Hematopoietic multipotent progenitor cell treated with erythropoietin and hydrocortisone succinate and interleukin-3 and kit ligand, for 4 days (in vitro differentiated cells): ENCODE data around the gene HDAC3.

Experiments
- DNase-seq: peaks from one replicate; pipeline ENCODE4 v3.0.0-alpha.2; 2015

HDAC3 gene

GRCh38 chr5:141657937-141658545 is 21.4 kb upstream of the HDAC3 start:
- DNase-seq: no peak

GRCh38 chr5:141657404-141657803 is 20.8 kb upstream of the HDAC3 start:
- DNase-seq: no peak

- DNase-seq: no peak
Measured at GRCh38 chr5:141656396-141656795, 19.7 kb upstream of the HDAC3 start.

DNA sequence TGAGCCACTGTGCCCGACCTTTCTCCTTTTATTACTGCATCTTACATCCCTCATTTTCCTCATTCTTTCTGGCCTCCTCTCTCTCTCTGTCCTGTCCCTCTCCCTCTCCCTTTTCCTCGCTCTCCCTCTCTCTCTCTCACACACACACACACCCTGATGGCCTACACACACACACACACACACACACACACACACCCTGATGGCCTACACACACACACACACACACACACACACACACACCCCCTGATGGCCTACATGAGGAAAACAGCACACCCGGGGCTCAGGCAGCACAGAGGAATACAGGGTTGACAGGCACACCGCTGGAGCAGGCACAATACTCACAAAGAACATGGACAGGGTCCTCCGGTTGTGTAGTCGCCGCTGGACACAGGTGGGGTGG is 18.4 kb upstream of the HDAC3 start:
- no peak for DNase-seq

DNA sequence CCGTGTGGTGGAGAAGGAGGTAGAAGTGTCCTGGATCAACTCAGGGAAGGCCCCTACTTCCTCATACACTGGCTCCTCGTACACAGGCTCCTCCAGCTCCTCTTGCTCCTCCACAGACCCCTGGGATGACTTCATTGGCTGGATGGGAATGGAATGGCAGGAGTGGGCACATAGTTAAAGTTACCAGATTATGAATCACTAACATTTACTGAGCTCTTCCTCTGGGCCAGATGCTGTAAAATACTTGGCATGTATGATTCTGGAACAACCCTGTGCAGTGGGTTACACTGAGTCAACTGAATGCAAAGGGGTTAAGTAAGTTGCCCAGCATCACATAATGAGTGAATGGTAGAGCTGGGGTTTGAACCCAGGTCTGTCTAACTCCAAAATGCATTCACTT is 17.6 kb upstream of the HDAC3 start:
- no peak for DNase-seq

GRCh38 chr5:141651728-141652105 is 15.1 kb upstream of the HDAC3 start:
- no peak for DNase-seq

DNA sequence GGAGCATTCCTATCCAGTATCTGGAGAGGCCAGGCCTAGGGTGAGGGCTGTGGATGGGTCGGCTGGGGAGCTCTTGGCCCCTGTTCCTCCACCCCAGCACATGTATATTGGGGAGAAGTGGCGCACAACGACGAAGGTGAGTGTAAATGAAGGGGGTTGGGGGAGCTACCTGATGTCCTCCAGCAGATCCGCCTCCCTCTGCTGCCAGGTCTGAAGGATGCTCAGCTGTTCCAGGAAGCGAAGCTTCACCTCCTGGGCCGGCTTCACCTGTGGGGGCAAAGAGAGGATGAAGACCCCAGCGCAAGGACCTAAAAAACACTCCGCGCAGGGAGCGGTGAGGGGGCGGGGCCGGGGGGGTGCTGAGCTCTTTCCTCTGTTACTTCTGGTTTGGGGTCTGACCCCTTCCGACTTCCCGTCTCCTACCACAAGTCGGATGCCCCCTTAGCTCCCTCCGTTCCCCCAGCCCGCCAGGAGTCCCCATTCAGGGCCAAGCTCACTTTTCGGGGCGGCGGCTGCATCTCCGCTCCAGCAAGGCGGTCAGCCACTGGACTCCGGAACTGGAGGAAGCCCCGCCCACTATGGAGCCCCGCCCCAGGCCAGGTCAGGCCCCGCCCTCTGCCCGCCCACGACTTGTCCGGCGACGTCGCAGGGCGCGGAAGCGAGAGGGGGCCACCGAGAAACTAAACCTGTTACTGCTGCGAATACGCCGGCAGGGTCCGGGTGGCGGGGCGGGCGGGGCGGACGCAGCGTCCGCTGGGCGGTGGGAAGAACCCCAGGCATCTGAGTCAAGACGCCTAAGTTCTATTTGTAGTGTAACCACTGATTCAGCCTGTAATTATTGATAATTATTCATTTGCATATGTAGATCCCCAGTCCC is 14.4 kb upstream of the HDAC3 start, which contains the start of gene FCHSD1:
Gene FCHSD1, minus strand, starts transcription at position 568 of the 877 bp plus-strand sequence. Its CDS starts 50 bp downstream, at position 518.
- DNase-seq: peak; percentile 89

DNA sequence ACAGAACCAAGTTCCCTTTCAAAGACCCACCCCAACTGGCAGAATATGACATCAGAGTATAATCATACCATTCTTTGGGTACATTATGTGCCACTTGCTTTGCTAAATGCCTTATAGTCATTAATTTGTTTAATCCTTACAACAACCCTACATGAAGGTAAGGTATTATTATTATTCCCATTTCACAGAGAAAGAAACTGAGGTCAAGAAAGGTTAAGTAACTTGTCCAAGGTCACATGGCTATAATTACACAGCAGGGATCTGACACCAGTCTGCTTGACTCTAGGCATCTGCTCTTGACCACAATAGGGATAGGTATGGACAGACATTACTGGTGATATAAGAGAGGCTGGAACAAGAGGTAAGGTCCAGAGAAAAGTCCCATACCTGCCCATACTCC is 13.3 kb upstream of the HDAC3 start:
- DNase-seq: no peak

GRCh38 chr5:141649056-141649688 is 12.5 kb upstream of the HDAC3 start:
- no peak for DNase-seq

- DNase-seq: no peak
Measured at GRCh38 chr5:141647851-141648250, 11.2 kb upstream of the HDAC3 start.

GRCh38 chr5:141647242-141647641 is 10.6 kb upstream of the HDAC3 start:
- no peak for DNase-seq

GRCh38 chr5:141646026-141646425 is 9.4 kb upstream of the HDAC3 start:
- DNase-seq: no peak

DNA sequence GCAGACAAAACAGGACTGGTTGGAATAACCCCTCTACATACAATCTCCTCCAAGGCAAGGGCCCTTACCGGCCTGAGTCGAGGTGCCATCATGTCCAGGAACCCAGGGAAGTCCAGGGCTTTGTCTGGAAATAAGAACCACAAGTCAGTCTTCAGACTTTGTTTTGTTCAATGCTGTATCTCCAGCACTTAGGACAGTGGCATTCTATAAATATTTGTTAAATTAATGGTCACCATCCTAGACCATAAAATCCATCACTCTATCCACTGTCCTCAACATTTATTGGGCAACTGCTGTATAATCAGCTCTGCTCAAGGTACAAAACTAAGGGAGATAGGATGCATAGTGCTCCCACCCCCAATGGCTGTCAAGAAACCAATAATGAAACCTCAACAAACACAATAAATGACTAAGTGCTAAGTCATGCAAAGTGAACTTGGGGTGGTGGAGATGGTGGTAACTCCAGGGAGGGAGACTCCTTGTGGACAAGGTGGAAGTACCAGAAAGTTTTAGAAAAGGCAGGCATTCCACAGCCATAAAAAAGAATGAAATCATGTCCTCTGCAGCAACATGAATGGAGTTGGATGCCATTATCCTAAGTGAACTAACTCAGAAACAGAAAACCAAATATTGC is 5.1 kb upstream of the HDAC3 start:
- DNase-seq: peak; percentile 68

- DNase-seq: no peak
Measured at GRCh38 chr5:141640698-141641097, 4.0 kb upstream of the HDAC3 start.

DNA sequence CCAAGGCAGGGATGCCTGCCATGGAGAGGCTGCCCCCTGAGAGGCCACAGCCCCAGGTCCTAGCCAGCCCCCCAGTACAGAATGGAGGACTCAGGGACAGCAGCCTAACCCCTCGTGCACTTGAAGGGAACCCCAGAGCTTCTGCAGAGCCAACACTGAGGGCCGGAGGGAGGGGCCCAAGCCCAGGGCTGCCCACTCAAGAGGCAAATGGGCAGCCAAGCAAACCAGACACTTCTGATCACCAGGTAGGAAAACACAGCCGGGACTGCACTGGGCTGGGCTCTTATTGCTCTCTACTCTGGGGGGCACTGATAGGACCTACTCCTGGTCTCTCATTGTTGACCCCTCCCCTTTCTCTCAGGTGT is 3.4 kb upstream of the HDAC3 start:
- DNase-seq: no peak

GRCh38 chr5:141639357-141640050 is 2.9 kb upstream of the HDAC3 start:
- no peak for DNase-seq

DNA sequence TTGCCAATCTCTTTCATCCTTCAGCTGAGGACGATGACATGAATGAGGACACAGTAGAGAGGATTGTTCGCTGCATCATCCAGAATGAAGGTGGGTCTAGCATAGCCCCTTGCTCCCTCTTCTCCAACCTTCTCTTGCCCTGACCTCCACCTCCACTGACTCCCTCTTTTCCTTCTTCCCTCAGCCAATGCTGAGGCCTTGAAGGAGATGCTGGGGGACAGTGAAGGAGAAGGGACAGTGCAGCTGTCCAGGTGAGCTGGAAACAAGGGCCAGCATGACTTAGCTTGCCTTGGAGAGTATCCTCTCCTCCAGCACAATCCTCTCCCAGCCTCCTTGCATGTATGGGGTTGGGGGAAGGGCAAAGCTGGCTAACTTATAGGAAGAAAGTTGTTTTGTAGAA is 2.1 kb upstream of the HDAC3 start:
- DNase-seq: no peak

- peak; percentile 87 for DNase-seq
Measured at GRCh38 chr5:141637767-141638419, 1.2 kb upstream of the HDAC3 start.

DNA sequence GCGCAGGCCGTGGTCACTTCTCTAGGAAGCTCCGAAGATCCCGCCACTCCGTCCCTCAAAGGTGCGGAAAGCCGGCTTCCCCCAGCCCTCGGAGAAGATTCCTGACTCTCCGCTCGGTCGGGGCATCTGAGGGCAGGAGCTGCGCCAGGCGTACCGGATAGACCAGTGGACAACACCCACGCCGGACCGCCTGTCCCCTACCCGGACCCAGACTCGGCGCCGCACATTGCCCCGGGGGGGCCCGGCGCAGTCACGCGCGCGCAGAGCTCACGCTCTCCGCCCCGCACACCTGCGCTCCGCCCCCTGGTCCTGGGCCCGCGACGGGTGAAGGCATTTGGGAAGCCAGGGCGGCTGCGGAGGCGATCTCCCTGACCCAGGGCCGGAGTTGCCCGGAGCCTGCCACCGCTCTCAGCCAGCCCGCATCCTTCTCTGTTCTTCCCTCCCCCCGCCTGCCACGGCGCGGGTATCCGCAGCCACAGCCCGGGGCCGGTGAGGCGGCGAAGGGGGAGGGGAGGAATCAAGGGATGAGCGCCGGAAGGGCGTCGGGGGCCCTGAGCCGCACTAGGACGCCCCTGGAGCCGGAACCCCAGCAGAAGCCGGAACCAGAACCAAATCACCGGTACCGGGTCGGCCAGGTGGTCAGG is 596 bp upstream of the HDAC3 start:
- peak; percentile 59 for DNase-seq

GRCh38 chr5:141636106-141636412 is 590 bp downstream of the HDAC3 start:
- DNase-seq: no peak

- no peak for DNase-seq
Measured at GRCh38 chr5:141635646-141636045, 1.0 kb downstream of the HDAC3 start.

GRCh38 chr5:141634720-141635119 is 1.9 kb downstream of the HDAC3 start:
- DNase-seq: no peak
